Progenitor cell of endocrine pancreas (in vitro differentiated cells): ENCODE measurements around the gene KAZN. TPM values are rescaled to one million over a fixed set of nuclear protein-coding genes. Genes with fewer than 3 reads are reported as not detected.

Experiments used
- DNase-seq: peaks from one replicate; pipeline ENCODE4 v3.0.0; 2021; ENCODE audit warnings: low spot score; ENCODE audit not compliant: unreplicated experiment
- H3K27ac Mint-ChIP-seq: 2 replicates; pipeline ENCODE4 v1.8.0; 2021; ENCODE audit warnings: mild to moderate bottlenecking, moderate library complexity, mixed read lengths
- H3K27me3 Mint-ChIP-seq: 2 replicates; pipeline ENCODE4 v1.8.0; 2021; ENCODE audit warnings: mixed read lengths
- H3K36me3 Mint-ChIP-seq: 2 replicates; pipeline ENCODE4 v1.8.0; 2022; ENCODE audit warnings: mixed read lengths; ENCODE audit not compliant: insufficient read depth
- H3K4me1 Mint-ChIP-seq: 2 replicates; pipeline ENCODE4 v1.8.0; 2021; ENCODE audit warnings: low read depth, mixed read lengths
- H3K4me3 Mint-ChIP-seq: 2 replicates; pipeline ENCODE4 v1.8.0; 2021; ENCODE audit warnings: low read depth, mild to moderate bottlenecking, moderate library complexity, mixed read lengths
- H3K9me3 Mint-ChIP-seq: 2 replicates; pipeline ENCODE4 v1.8.0; 2021; ENCODE audit warnings: low read depth, mixed read lengths
- CTCF ChIP-seq: fragments of 200-600 bp; sonication (generic); IDR thresholded peaks from one replicate; pipeline ENCODE4 v1.5.0; 2021; ENCODE audit warnings: antibody characterized with exemption, mild to moderate bottlenecking; ENCODE audit not compliant: unreplicated experiment
- total RNA-seq: library from RNA; stranded (reverse); gene quantifications from 2 replicates; pipeline ENCODE4 v1.2.1, GENCODE V29; 2021

KAZN gene
- total RNA-seq, 1 donor from 2014 or later, result 12.9 TPM

DNA sequence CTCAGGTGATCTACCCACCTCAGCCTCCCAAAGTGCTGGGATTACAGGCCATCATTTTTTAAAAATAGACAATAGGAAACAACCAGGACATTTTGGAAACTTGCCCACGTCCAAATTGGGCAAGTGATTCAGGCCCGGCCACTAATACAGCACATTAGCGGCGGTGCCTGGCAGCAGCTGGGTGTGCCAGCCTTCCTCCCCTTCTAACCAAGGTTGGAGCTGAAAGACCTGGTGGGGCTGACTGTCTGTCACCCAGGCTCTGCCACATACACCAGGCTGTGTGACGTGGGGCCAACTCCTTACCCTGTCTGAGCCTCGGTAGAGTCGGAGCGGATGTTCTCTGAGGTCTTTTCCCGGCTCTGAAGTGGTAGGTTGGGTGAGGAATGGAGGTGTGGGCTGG is 525.4 kb downstream of the KAZN start:
- DNase-seq, result no peak
- Mint-ChIP-seq H3K4me3 (no peak overlapping the region), H3K27me3 (peaks cover 3% of the 10 kb centered on the region), H3K4me1 (no peaks in the 10 kb centered on the region), H3K27ac (no peak overlapping the region), H3K36me3 (no peaks in the 10 kb centered on the region), H3K9me3 (no peaks in the 10 kb centered on the region)
- no peak for TF ChIP-seq CTCF

DNA sequence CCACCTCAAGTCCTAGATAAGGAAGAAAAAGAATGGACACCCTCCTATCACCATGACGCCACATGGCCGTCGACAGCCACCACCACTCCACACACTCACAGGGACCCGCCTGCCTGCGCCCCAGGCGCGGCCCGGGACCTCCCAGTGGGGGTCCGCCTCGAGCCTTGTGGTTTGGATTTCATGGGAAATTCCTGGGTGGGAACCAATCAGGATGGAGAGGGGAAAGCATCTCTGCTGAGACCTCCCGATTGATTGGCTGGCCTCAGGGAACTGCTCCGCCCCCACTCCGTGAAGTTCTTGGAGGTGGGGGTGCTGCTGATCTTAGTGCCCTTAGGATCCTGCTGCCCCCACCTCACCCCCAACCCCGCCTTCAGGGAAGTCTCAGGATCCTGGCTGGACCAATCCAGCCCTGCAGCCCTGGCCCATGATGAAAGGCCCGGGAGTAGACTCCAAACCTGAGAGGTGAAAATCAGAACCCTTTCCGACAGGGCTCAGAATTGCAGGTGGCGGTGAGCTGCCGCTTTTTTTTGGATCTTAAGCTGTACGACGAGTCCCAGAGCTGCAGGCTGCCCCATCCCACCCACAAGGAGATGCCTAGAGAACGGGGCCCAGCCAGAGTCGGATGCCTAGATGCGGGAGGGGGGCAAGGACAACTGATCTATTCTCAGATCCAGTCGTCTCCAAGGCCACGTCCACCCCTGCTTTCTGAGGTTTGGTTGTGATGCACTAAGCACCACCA is 526.0 kb downstream of the KAZN start:
- H3K27ac Mint-ChIP-seq, result no peak overlapping the region
- no peak for DNase-seq
- H3K9me3 Mint-ChIP-seq, result peaks cover 3% of the 10 kb centered on the region
- H3K27me3 Mint-ChIP-seq, result peaks cover 2% of the 10 kb centered on the region
- H3K4me1 Mint-ChIP-seq, result no peaks in the 10 kb centered on the region
- no peak overlapping the region for H3K4me3 Mint-ChIP-seq
- H3K36me3 Mint-ChIP-seq, result no peaks in the 10 kb centered on the region
- TF ChIP-seq CTCF, result no peak

- H3K4me3 Mint-ChIP-seq, result no peak overlapping the region
- no peak overlapping the region for H3K27ac Mint-ChIP-seq
- no peak for DNase-seq
- H3K27me3 Mint-ChIP-seq, result peaks cover 2% of the 10 kb centered on the region
- H3K36me3 Mint-ChIP-seq, result no peaks in the 10 kb centered on the region
- peaks cover 8% of the 10 kb centered on the region for H3K9me3 Mint-ChIP-seq
- TF ChIP-seq CTCF, result no peak
- H3K4me1 Mint-ChIP-seq, result no peaks in the 10 kb centered on the region
Measured at GRCh38 chr1:15125101-15125745, 526.7 kb downstream of the KAZN start.

DNA sequence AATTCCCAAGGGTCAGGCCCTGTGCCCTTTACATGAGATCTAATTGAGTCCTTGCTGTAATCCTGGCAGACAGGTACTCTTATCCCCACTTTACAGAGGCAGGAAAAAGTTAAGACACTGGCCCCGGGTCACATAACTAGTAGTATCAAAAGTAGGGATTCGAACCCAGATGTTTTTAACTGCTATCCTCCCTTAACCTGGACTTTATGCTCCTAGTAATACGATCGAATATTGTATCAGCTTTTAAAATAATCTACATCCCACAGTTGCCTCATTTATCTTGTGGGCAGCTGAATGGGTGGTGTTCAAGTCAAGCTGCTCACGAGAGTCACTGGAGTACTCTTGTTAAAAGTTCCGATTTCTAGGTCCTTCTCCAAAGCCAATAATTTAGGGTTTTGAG is 529.6 kb downstream of the KAZN start:
- TF ChIP-seq CTCF, result no peak
- Mint-ChIP-seq H3K36me3 (no peaks in the 10 kb centered on the region), H3K4me3 (no peak overlapping the region), H3K27me3 (no peaks in the 10 kb centered on the region), H3K4me1 (peaks cover 4% of the 10 kb centered on the region), H3K27ac (no peak overlapping the region), H3K9me3 (peaks cover 10% of the 10 kb centered on the region)
- DNase-seq, result no peak

DNA sequence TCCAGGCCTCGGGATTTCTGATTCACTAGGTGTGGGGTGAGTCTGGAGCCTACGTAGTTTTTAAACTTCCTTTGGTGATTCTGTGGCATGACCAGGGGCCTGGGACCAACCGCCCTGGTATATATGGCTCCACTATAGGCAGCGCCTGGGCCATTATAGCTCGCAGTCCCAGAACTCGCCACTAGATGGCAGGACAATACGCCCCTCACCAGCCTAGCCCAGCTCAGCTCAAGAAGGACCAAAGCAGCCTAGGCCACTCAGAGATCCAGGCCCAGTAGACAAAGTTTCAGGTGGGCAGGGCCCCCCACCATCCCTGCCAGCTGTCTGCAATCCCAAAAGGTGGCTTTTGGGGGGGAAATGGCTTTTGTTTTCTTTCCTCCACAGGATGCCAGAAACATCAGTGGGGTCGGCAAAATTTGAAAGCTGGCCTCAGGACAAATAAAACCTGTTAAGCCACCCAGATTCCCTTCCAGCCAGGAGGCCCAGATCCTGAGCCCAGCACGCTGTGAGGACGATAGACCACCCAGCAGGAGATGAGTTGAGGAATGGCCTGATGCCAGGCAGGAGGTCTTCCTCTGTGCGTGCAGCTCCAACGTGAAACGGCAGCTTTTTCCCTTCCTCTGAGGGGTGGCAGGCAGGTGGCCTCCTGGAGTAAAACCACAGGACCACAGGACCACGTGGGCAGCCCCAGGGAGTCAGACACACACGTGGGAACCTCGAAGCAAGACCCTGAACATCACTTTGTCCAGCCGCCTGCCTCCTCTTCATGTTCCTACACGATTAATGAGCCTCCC is 530.2 kb downstream of the KAZN start:
- Mint-ChIP-seq H3K27ac (no peak overlapping the region), H3K27me3 (no peaks in the 10 kb centered on the region), H3K9me3 (peaks cover 10% of the 10 kb centered on the region), H3K36me3 (no peaks in the 10 kb centered on the region), H3K4me3 (no peak overlapping the region), H3K4me1 (peaks cover 6% of the 10 kb centered on the region)
- TF ChIP-seq CTCF, result peak; percentile 92
- peak; percentile 75 for DNase-seq
